ENCODE results near the gene VAV2.

DNA sequence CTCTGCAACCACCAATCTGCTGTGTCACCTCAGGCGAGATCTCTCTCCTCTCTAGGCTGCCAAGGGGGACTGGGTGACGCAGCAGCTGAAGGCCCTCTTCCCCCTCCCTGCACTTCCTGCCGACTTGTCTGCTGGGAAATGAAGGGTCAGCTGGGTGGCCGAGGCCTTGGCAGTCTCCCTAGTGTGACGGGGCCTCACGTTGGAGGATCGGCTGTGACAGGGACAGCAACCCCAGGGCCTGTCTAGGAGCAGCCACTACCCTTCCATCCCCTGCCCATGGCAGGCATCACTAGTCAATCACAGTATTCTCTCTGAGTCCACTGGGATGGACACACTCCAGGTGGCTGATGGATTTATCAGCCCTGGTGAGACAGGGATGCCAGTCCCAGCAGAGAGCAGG, 146.7 kb downstream of the VAV2 start:
- TF ChIP-seq, protein P1, sequence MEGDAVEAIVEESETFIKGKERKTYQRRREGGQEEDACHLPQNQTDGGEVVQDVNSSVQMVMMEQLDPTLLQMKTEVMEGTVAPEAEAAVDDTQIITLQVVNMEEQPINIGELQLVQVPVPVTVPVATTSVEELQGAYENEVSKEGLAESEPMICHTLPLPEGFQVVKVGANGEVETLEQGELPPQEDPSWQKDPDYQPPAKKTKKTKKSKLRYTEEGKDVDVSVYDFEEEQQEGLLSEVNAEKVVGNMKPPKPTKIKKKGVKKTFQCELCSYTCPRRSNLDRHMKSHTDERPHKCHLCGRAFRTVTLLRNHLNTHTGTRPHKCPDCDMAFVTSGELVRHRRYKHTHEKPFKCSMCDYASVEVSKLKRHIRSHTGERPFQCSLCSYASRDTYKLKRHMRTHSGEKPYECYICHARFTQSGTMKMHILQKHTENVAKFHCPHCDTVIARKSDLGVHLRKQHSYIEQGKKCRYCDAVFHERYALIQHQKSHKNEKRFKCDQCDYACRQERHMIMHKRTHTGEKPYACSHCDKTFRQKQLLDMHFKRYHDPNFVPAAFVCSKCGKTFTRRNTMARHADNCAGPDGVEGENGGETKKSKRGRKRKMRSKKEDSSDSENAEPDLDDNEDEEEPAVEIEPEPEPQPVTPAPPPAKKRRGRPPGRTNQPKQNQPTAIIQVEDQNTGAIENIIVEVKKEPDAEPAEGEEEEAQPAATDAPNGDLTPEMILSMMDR (IDR thresholded peaks at IDR 0.05) = no peak
- TF ChIP-seq POLR2A (IDR thresholded peaks at IDR 0.05) (no peak), POLR2AphosphoS5 (IDR thresholded peaks at IDR 0.05) (peak in 1 of 3 donors; percentile 52)

Measured in breast epithelium (tissue), 3 donors.